Coronary artery (tissue), 2 donors: ENCODE results near the gene ZNF554.
A peak's percentile ranks its signal among the peaks of the same experiment; 100 is the strongest.

ENCODE experiments used
- DNase-seq: peaks from one replicate; pipeline ENCODE4 v3.0.0-alpha.2; 2017; ENCODE audit warnings: low spot score
- H3K27ac ChIP-seq, 2 donors: fragments of 200-600 bp; sonication (generic); one replicate each; pipeline ENCODE4 v1.5.1; 2016 to 2019
- H3K4me3 ChIP-seq: fragments of 200-600 bp; sonication (generic); 2 replicates; pipeline ENCODE4 v1.5.1; 2016; ENCODE audit warnings: mild to moderate bottlenecking, moderate library complexity
- CTCF ChIP-seq: fragments of 200-600 bp; sonication (generic); IDR thresholded peaks from one replicate; pipeline ENCODE4 v1.5.1; 2019; ENCODE audit warnings: antibody characterized with exemption

The ZNF554 gene

GRCh38 chr19:2819540-2820111, at the start of gene ZNF554:
Gene ZNF554 (plus strand): TSS chr19:2819868. CDS start chr19:2820072, 204 bp downstream.
- DNase-seq, result peak; percentile 94
- H3K27ac ChIP-seq, result peak within 1 kb of the TSS; percentile 28 to 71
- peak; percentile 94 for TF ChIP-seq CTCF
- peak within 1 kb of the TSS; percentile 97 for H3K4me3 ChIP-seq

- no peak for DNase-seq
- Histone ChIP-seq H3K4me3 (peak overlapping the region; percentile 0), H3K27ac (peak overlapping the region in 1 of 2 donors; percentile 17)
- no peak for TF ChIP-seq CTCF
Measured at GRCh38 chr19:2770055-2771013, 49.3 kb upstream of the ZNF554 start.

GRCh38 chr19:2771786-2772674, 47.6 kb upstream of the ZNF554 start:
- Histone ChIP-seq H3K4me3 (no peak overlapping the region), H3K27ac (peak overlapping the region in 1 of 2 donors; percentile 16)
- no peak for TF ChIP-seq CTCF
- DNase-seq, result no peak

GRCh38 chr19:2774083-2774679, 45.5 kb upstream of the ZNF554 start:
- DNase-seq, result no peak
- Histone ChIP-seq H3K27ac (peak overlapping the region in 1 of 2 donors; percentile 79), H3K4me3 (no peak overlapping the region)
- no peak for TF ChIP-seq CTCF

- no peak for TF ChIP-seq CTCF
- H3K4me3 ChIP-seq, result peak overlapping the region; percentile 51
- no peak for DNase-seq
- peak overlapping the region; percentile 46 to 79 for H3K27ac ChIP-seq
Measured at GRCh38 chr19:2774953-2775555, 44.6 kb upstream of the ZNF554 start.
